Kidney epithelial cell (primary cell): ENCODE results near the gene AHSG. TPM values are rescaled to one million over a fixed set of nuclear protein-coding genes. Genes with fewer than 3 reads are reported as not detected.

Experiments used
- DNase-seq: peaks from one replicate; pipeline ENCODE4 v3.0.0-alpha.2; 2010; ENCODE audit warnings: low read depth
- H3K27me3 ChIP-seq: 2 replicates; pipeline ENCODE4 v1.6.0; 2011; ENCODE audit warnings: low read length; ENCODE audit not compliant: control insufficient read depth, insufficient read depth
- H3K36me3 ChIP-seq: 2 replicates; pipeline ENCODE4 v1.5.1; 2011; ENCODE audit warnings: low read length; ENCODE audit not compliant: control insufficient read depth, insufficient read depth
- H3K4me3 ChIP-seq: 2 replicates; pipeline ENCODE4 v1.5.1; 2011; ENCODE audit warnings: low read depth, mild to moderate bottlenecking, control low read depth, low read length
- total RNA-seq: library from RNA; depleted of rRNA; stranded (reverse); fragments of >200 nt; gene quantifications from 2 replicates; pipeline ENCODE4 v1.2.3, GENCODE V29; 2015
- TF ChIP-seq, protein P1 (sequence below): IDR thresholded peaks from 2 replicates; pipeline ENCODE4 v1.5.1; 2011; ENCODE audit warnings: mild to moderate bottlenecking, moderate library complexity, low read length, control low read depth, inconsistent platforms; ENCODE audit not compliant: insufficient read depth, poor library complexity, severe bottlenecking

AHSG gene
- total RNA-seq, 1 donor from 2014 or later, result not detected

DNA sequence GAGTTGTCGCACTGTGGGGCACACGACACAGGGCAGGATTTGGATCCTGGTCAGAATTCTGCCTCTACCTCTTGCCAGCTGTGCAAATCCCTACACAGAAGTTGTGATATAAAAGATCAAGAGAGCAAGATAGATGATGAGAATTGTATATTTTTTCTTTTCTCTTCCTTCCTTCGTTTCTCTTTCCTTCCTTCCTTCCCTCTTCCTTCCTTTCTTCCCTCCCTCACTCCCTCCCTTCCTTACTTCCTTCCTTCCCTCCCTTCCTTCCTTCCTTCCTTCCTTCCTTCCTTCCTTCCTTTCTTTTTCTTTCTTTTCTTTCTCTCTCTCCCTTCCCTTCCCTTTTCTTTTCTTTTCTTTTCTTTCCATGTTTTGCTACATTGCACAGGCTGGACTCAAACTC, 12.0 kb upstream of the AHSG start:
- TF ChIP-seq, protein P1, sequence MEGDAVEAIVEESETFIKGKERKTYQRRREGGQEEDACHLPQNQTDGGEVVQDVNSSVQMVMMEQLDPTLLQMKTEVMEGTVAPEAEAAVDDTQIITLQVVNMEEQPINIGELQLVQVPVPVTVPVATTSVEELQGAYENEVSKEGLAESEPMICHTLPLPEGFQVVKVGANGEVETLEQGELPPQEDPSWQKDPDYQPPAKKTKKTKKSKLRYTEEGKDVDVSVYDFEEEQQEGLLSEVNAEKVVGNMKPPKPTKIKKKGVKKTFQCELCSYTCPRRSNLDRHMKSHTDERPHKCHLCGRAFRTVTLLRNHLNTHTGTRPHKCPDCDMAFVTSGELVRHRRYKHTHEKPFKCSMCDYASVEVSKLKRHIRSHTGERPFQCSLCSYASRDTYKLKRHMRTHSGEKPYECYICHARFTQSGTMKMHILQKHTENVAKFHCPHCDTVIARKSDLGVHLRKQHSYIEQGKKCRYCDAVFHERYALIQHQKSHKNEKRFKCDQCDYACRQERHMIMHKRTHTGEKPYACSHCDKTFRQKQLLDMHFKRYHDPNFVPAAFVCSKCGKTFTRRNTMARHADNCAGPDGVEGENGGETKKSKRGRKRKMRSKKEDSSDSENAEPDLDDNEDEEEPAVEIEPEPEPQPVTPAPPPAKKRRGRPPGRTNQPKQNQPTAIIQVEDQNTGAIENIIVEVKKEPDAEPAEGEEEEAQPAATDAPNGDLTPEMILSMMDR, result no peak
- no peaks in the 10 kb centered on the region for H3K36me3 ChIP-seq
- no peak overlapping the region for H3K4me3 ChIP-seq
- no peak for DNase-seq
- H3K27me3 ChIP-seq, result no peaks in the 10 kb centered on the region

DNA sequence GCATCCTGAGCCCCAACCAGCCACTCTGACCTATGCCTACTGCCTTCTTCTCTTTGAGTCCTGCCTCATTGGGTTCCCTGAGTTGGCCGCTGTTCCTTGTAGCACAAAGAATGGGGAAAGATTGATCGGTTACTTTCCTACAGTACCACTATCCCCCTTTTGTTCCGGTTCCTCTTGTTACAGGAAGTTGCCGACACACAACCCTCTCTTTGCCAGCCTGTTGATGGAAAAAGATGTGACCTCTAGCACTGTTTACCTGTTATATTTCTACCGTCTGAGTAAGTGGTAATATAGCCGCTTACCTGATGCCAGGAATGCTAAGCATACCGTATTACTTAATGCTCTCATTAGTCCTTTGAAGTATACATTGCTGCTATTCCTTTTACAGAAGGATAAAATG, 9.7 kb upstream of the AHSG start:
- no peak for DNase-seq
- Histone ChIP-seq H3K36me3 (no peaks in the 10 kb centered on the region), H3K4me3 (no peak overlapping the region), H3K27me3 (no peaks in the 10 kb centered on the region)
- TF ChIP-seq, protein P1, result no peak

DNA sequence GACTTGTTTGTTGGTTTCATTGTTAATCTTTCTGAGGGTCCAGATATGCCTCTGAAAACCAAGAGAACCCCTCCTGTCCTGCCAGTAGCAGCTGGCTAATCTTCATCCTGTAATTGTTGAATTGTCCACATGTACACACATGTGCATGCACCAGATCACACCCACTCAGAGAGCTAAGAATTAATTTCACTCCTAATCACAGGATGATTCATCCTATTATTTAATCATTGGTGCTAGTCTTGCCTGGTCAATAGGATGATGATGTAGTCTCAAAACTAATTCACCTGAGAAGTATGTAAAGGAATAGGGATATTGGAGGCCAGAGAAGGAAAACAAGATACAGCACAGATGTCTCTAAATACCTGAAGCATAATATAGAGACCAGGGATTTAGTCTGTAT, 7.8 kb upstream of the AHSG start:
- no peaks in the 10 kb centered on the region for H3K36me3 ChIP-seq
- H3K4me3 ChIP-seq, result no peak overlapping the region
- H3K27me3 ChIP-seq, result no peaks in the 10 kb centered on the region
- no peak for DNase-seq
- TF ChIP-seq, protein P1, result no peak

DNA sequence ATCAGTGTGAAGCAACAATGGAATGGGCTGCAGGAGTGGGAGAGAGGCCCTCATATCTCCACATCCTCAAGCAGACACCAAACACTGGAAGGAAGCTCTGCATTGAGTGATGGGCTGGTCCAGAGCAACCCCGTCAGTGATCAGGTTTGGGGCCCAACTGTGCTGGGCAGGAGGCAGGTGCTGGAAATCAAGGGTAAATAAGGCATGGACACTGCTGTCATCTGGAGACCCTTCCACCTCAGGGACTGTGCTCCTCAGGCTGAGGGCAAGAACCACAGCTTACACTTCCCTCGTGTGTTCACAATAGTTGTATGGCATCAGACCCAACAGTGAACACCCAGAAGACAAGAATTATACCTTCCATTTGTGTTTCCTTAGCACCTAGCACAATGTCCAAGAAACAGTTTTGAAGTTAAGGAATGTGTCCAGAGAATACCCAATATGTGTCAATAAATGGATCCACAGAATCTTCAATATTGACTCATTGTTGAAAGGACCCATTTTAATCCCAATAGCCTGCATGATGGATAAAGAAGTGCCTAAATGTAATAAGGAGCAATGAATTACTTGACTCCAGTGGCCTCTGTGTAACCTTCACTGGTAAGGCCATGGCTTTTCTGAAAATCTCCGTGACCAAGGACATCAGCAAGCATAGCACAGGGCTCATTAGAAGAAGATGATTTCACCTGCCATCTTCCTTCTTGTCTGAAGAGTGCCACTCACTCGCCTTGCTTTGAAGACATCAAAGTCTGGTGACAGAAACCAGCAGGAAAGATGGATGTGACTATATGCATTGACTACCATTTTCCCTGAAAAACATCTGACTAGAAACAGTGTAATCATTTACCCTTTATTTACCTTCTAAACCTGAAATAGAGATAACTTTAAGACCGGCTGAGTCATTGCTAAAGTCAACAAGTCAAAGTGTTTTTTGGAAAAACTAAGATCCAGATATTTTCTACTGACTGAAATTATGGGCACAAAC, 7.0 kb upstream of the AHSG start:
- DNase-seq, result no peak
- no peaks in the 10 kb centered on the region for H3K36me3 ChIP-seq

DNA sequence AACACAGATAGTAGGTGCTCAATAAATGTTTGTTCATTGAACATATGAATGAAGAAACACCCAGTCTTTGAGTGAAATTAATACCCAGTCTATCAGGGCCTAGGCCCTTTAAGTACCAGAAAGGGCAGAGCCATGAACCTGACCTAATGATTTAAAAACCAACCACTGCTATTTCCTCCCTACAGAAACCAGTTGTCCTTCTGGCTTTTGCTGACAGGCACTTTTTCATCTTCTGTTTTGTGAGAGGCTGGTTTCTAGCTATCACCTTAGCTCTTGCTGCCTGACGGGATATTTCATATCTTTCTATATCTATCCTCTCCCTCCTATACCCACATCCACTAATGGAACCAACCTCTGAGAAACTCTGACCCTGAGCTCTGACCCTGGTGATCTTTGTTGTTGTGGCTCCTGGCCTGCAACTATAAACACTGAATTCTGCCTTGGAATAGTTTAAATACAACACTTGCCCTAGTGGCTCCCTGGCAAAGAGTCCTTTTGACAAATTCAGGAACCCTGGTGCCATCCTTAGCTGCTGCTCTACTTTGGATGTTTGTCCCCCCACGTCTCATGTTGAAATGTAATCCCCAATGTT, 4.1 kb upstream of the AHSG start:
- TF ChIP-seq, protein P1, result no peak

More for the DNA sequence above, 7.0 kb upstream of the AHSG start:
- Histone ChIP-seq H3K27me3 (no peaks in the 10 kb centered on the region), H3K4me3 (no peak overlapping the region)
- TF ChIP-seq, protein P1, result no peak

More for the DNA sequence above, 4.1 kb upstream of the AHSG start:
- Histone ChIP-seq H3K4me3 (no peak overlapping the region), H3K27me3 (peaks cover 5% of the 10 kb centered on the region), H3K36me3 (no peaks in the 10 kb centered on the region)
- DNase-seq, result no peak
